ENCODE results near the gene TACC2. TPM values are rescaled to one million over a fixed set of nuclear protein-coding genes. Genes with fewer than 3 reads are reported as not detected.

Gene TACC2
- total and polyA plus RNA-seq, 5 donors from 2014 or later, result not detected

DNA sequence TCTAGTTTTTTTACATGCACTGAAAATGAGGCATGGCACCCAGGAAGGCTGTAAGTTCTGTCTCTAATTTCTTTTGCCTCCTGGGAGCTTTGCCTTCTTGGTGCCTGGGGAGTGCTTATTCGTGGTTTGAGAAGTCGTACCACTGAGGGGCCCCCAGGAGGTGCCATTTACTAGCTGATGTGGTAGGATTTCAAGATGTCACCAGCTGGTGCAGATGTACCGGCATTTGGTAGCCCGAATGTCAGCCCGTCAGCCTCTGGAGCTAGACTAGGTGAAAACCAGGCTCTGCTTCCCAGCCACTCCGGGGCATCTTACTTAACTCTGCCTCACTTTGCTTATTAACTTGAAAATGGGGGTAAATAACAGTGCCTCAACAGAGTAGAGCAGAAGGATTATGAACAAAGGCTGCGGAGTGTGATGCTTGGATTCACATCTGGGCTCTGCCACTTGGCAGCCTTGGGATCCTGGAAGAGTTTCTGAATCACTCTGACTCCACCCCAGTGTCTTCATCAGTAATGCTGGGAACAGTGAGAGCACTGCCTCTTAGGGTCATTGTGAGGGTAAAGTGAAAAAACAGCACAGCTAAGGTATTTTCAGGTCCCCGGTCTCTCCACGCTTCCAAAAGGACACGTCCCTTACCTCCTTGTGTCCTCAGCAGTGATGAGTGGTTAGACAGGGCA, 250.8 kb downstream of the TACC2 start:
- Mint-ChIP-seq H3K9me3 (no peaks in the 10 kb centered on the region), H3K27ac (no peak overlapping the region), H3K36me3 (no peaks in the 10 kb centered on the region), H3K4me1 (no peaks in the 10 kb centered on the region), H3K4me3 (no peak overlapping the region), H3K27me3 (no peaks in the 10 kb centered on the region)
- DNase-seq, result no peak
- H3K36me3 ChIP-seq (ENCODE audit: control insufficient read depth, insufficient read depth, low read length), result no peaks in the 10 kb centered on the region
- ATAC-seq (ENCODE audit: low read depth in 2 of 2), result no peak
- no peaks in the 10 kb centered on the region for H3K4me1 ChIP-seq (ENCODE audit: control insufficient read depth, insufficient read depth, low read length, poor library complexity, severe bottlenecking)
- H3K27me3 ChIP-seq (ENCODE audit: control insufficient read depth, insufficient read depth, low read length), result no peaks in the 10 kb centered on the region
- no peak overlapping the region for H3K27ac ChIP-seq (ENCODE audit: insufficient read depth, low read length, poor library complexity, severe bottlenecking)
- no peaks in the 10 kb centered on the region for H3K9me3 ChIP-seq (ENCODE audit: control insufficient read depth in 2 of 2, low read length in 2 of 2)
- no peak overlapping the region for H3K4me3 ChIP-seq (ENCODE audit: low read depth, low read length)

- H3K4me1 Mint-ChIP-seq, result no peaks in the 10 kb centered on the region
- H3K36me3 ChIP-seq (ENCODE audit: control insufficient read depth, insufficient read depth, low read length), result no peaks in the 10 kb centered on the region
- H3K9me3 ChIP-seq (ENCODE audit: control insufficient read depth in 2 of 2, low read length in 2 of 2), result no peaks in the 10 kb centered on the region
- H3K27me3 ChIP-seq (ENCODE audit: control insufficient read depth, insufficient read depth, low read length), result no peaks in the 10 kb centered on the region
- no peaks in the 10 kb centered on the region for H3K36me3 Mint-ChIP-seq
- no peak for DNase-seq
- no peaks in the 10 kb centered on the region for H3K27me3 Mint-ChIP-seq
- no peak overlapping the region for H3K27ac Mint-ChIP-seq
- no peak overlapping the region for H3K4me3 ChIP-seq (ENCODE audit: low read depth, low read length)
- no peaks in the 10 kb centered on the region for H3K4me1 ChIP-seq (ENCODE audit: control insufficient read depth, insufficient read depth, low read length, poor library complexity, severe bottlenecking)
- peaks cover 0 to 1% (median 0%) of the 10 kb centered on the region in 7 donors for H3K9me3 Mint-ChIP-seq
- ATAC-seq (ENCODE audit: low read depth in 2 of 2), result no peak
- no peak overlapping the region for H3K27ac ChIP-seq (ENCODE audit: insufficient read depth, low read length, poor library complexity, severe bottlenecking)
- no peak overlapping the region for H3K4me3 Mint-ChIP-seq
Observed at GRCh38 chr10:122240401-122240800, 251.4 kb downstream of the TACC2 start.

- H3K4me3 ChIP-seq (ENCODE audit: low read depth, low read length), result no peak overlapping the region
- Mint-ChIP-seq H3K27ac (no peak overlapping the region), H3K4me1 (no peaks in the 10 kb centered on the region), H3K27me3 (no peaks in the 10 kb centered on the region), H3K9me3 (peaks cover 0 to 1% (median 0%) of the 10 kb centered on the region in 7 donors), H3K36me3 (no peaks in the 10 kb centered on the region), H3K4me3 (no peak overlapping the region)
- H3K4me1 ChIP-seq (ENCODE audit: control insufficient read depth, insufficient read depth, low read length, poor library complexity, severe bottlenecking), result no peaks in the 10 kb centered on the region
- no peaks in the 10 kb centered on the region for H3K9me3 ChIP-seq (ENCODE audit: control insufficient read depth in 2 of 2, low read length in 2 of 2)
- no peak for ATAC-seq (ENCODE audit: low read depth in 2 of 2)
- DNase-seq, result no peak
- no peak overlapping the region for H3K27ac ChIP-seq (ENCODE audit: insufficient read depth, low read length, poor library complexity, severe bottlenecking)
- H3K36me3 ChIP-seq (ENCODE audit: control insufficient read depth, insufficient read depth, low read length), result no peaks in the 10 kb centered on the region
- no peaks in the 10 kb centered on the region for H3K27me3 ChIP-seq (ENCODE audit: control insufficient read depth, insufficient read depth, low read length)
Observed at GRCh38 chr10:122241836-122242235, 252.9 kb downstream of the TACC2 start.

GRCh38 chr10:122243550-122243949, 254.6 kb downstream of the TACC2 start:
- no peak overlapping the region for H3K27ac Mint-ChIP-seq
- DNase-seq (no peak), ATAC-seq (ENCODE audit: low read depth in 2 of 2) (no peak)
- Histone ChIP-seq H3K4me3 (ENCODE audit: low read depth, low read length) (no peak overlapping the region), H3K36me3 (ENCODE audit: control insufficient read depth, insufficient read depth, low read length) (no peaks in the 10 kb centered on the region), H3K4me1 (ENCODE audit: control insufficient read depth, insufficient read depth, low read length, poor library complexity, severe bottlenecking) (no peaks in the 10 kb centered on the region), H3K27me3 (ENCODE audit: control insufficient read depth, insufficient read depth, low read length) (no peaks in the 10 kb centered on the region), H3K27ac (ENCODE audit: insufficient read depth, low read length, poor library complexity, severe bottlenecking) (no peak overlapping the region), H3K9me3 (ENCODE audit: control insufficient read depth in 2 of 2, low read length in 2 of 2) (no peaks in the 10 kb centered on the region)
- no peaks in the 10 kb centered on the region for H3K4me1 Mint-ChIP-seq
- H3K36me3 Mint-ChIP-seq, result no peaks in the 10 kb centered on the region
- H3K27me3 Mint-ChIP-seq, result no peaks in the 10 kb centered on the region
- H3K9me3 Mint-ChIP-seq, result peaks cover 0 to 1% (median 0%) of the 10 kb centered on the region in 7 donors
- no peak overlapping the region for H3K4me3 Mint-ChIP-seq

DNA sequence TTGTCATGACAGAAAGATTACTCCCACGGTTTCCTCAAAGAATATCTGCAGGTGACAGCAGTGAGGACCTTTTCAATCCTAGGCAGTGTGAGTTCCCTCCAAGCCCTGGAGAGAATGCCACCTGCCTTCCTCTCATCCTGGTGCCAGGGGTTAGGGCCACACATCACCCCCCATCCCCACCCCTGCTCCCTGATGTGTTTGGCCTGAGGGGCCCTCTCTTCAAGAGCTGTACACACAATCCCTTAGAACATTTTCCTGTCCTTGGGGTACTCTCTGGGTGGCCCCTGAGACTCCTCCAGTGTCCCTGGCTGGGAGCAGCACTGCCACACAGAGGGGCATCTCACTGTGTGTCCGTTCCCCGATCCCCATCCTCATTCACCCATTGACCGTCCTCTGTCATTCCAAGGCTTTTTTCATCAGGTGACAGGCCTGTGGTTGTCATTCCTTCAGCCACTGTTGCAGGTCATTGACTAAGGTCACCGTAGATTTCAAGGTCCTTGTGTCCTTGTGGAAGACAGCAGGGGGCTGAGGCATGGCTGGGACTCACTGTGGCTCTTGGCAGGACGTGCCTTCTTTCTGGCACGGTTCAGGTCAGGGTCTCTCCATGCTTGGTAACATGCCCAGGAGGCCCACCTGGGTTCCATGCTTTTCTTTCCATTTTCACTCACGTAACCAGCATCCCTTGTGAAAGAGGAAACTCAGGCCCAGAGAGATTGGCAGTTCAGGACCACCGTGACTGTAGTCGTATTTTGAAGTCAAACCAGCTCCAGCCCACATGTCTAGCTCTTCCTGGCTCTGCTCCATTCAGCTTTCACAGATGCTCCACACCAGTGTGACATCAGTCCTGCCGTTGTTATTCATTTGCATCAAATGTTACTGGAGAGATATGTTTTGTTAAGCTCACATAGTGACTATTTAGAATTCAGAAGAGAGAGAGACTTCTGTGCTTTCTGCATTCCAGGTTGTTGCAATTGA, 255.3 kb downstream of the TACC2 start:
- no peak overlapping the region for H3K4me3 ChIP-seq (ENCODE audit: low read depth, low read length)
- ATAC-seq (ENCODE audit: low read depth in 2 of 2), result no peak

GRCh38 chr10:122245136-122245535, 256.2 kb downstream of the TACC2 start:
- H3K36me3 Mint-ChIP-seq, result no peaks in the 10 kb centered on the region
- Histone ChIP-seq H3K36me3 (ENCODE audit: control insufficient read depth, insufficient read depth, low read length) (no peaks in the 10 kb centered on the region), H3K9me3 (ENCODE audit: control insufficient read depth in 2 of 2, low read length in 2 of 2) (no peaks in the 10 kb centered on the region), H3K4me3 (ENCODE audit: low read depth, low read length) (no peak overlapping the region), H3K27ac (ENCODE audit: insufficient read depth, low read length, poor library complexity, severe bottlenecking) (no peak overlapping the region), H3K4me1 (ENCODE audit: control insufficient read depth, insufficient read depth, low read length, poor library complexity, severe bottlenecking) (no peaks in the 10 kb centered on the region), H3K27me3 (ENCODE audit: control insufficient read depth, insufficient read depth, low read length) (no peaks in the 10 kb centered on the region)
- H3K9me3 Mint-ChIP-seq, result peaks cover 0 to 1% (median 0%) of the 10 kb centered on the region in 7 donors
- no peak overlapping the region for H3K4me3 Mint-ChIP-seq
- no peak for DNase-seq
- H3K4me1 Mint-ChIP-seq, result no peaks in the 10 kb centered on the region
- ATAC-seq (ENCODE audit: low read depth in 2 of 2), result no peak
- no peaks in the 10 kb centered on the region for H3K27me3 Mint-ChIP-seq
- H3K27ac Mint-ChIP-seq, result no peak overlapping the region

More for the DNA sequence above, 255.3 kb downstream of the TACC2 start:
- H3K27ac ChIP-seq (ENCODE audit: insufficient read depth, low read length, poor library complexity, severe bottlenecking), result no peak overlapping the region
- no peak for DNase-seq
- H3K27ac Mint-ChIP-seq, result no peak overlapping the region
- no peaks in the 10 kb centered on the region for H3K27me3 Mint-ChIP-seq
- no peaks in the 10 kb centered on the region for H3K9me3 ChIP-seq (ENCODE audit: control insufficient read depth in 2 of 2, low read length in 2 of 2)
- no peak overlapping the region for H3K4me3 Mint-ChIP-seq
- no peaks in the 10 kb centered on the region for H3K27me3 ChIP-seq (ENCODE audit: control insufficient read depth, insufficient read depth, low read length)
- no peaks in the 10 kb centered on the region for H3K4me1 ChIP-seq (ENCODE audit: control insufficient read depth, insufficient read depth, low read length, poor library complexity, severe bottlenecking)
- peaks cover 0 to 1% (median 0%) of the 10 kb centered on the region in 7 donors for H3K9me3 Mint-ChIP-seq
- H3K36me3 Mint-ChIP-seq, result no peaks in the 10 kb centered on the region
- H3K4me1 Mint-ChIP-seq, result no peaks in the 10 kb centered on the region
- H3K36me3 ChIP-seq (ENCODE audit: control insufficient read depth, insufficient read depth, low read length), result no peaks in the 10 kb centered on the region

DNA sequence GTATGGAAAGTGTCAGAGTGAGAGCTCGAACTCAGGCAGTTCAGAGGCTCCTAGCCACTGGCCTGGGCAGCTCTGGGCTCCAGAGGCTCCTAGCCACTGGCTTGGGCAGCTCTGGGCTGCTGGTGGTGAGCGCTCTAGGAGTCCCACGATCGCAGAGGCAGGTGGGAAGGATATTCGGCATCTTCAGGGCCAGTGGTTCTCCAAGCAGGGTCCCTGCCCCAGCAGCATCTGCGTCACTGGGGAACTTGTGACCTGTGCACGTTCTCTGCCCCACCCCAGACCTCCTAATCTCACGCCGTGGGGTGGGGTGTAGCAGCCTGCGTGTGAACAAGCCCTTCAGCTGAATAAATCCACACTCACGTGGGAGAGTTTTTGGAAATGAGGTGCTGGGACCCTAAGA, 256.9 kb downstream of the TACC2 start:
- Histone ChIP-seq H3K4me1 (ENCODE audit: control insufficient read depth, insufficient read depth, low read length, poor library complexity, severe bottlenecking) (no peaks in the 10 kb centered on the region), H3K27ac (ENCODE audit: insufficient read depth, low read length, poor library complexity, severe bottlenecking) (no peak overlapping the region), H3K9me3 (ENCODE audit: control insufficient read depth in 2 of 2, low read length in 2 of 2) (no peaks in the 10 kb centered on the region), H3K27me3 (ENCODE audit: control insufficient read depth, insufficient read depth, low read length) (no peaks in the 10 kb centered on the region), H3K36me3 (ENCODE audit: control insufficient read depth, insufficient read depth, low read length) (no peaks in the 10 kb centered on the region), H3K4me3 (ENCODE audit: low read depth, low read length) (no peak overlapping the region)
- DNase-seq (no peak), ATAC-seq (ENCODE audit: low read depth in 2 of 2) (no peak)
- Mint-ChIP-seq H3K27ac (no peak overlapping the region), H3K36me3 (no peaks in the 10 kb centered on the region), H3K4me1 (no peaks in the 10 kb centered on the region), H3K9me3 (peaks cover 0 to 1% (median 0%) of the 10 kb centered on the region in 7 donors), H3K4me3 (no peak overlapping the region), H3K27me3 (no peaks in the 10 kb centered on the region)
